LNCaP clone FGC (cell line): Measurements from ENCODE around the gene SPNS2.

Experiments
- DNase-seq: peaks from one replicate; pipeline ENCODE4 v3.0.0-alpha.2; 2011; ENCODE audit warnings: low read depth
- H3K4me3 ChIP-seq: 2 replicates; pipeline ENCODE4 v1.5.1; 2011; ENCODE audit warnings: mild to moderate bottlenecking, low read depth, low read length, control low read depth
- CTCF ChIP-seq: IDR thresholded peaks from 2 replicates; pipeline ENCODE4 v1.5.1; 2012; ENCODE audit warnings: mild to moderate bottlenecking; ENCODE audit not compliant: control insufficient read depth, insufficient read depth; ENCODE audit errors: extremely low read depth

Gene SPNS2

DNA sequence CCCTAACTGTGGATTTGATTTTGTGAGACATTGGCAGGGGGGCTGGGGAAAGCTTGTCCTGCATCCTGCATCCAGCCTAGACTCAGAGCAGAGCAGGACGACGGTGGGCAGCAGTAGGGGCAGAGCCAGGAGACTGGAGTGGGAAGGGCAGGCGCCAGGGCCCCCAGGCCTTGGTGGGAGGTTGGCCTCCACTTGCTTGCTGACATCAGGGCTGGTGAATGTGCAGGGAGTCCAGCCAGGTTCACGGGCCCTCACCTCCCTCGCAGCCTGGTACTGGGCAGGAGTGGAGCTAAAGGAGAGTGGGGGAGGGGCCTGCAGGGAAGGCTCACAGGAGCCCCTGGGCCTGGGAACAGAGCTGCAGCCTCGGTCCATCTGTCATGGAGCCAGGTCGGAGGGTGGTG, 83.4 kb downstream of the SPNS2 start:
- no peak for TF ChIP-seq CTCF
- H3K4me3 ChIP-seq = no peak overlapping the region
- no peak for DNase-seq

DNA sequence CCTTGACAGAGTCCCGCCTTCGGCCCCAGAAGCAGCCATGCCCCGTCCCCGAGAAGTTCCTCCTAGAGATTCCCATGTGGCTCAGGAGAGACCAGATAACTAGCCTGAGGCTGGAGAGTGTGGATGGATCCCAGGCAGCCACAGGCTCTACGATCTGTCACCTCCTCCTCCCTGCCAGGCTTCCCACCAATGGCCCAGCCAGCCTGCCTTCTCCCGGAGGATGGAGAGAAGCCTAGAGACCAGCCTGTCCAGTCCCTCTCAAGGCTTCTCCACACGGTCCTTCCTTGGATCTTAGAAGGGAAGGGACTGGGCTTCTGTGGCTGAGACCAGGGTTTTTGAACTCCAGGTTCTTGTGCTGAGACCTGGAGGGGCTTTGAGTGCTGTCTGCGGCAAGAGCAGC, 84.0 kb downstream of the SPNS2 start:
- no peak for TF ChIP-seq CTCF
- DNase-seq = no peak
- no peak overlapping the region for H3K4me3 ChIP-seq

GRCh38 chr17:4583206-4583605, 84.5 kb downstream of the SPNS2 start:
- DNase-seq = no peak
- no peak for TF ChIP-seq CTCF
- no peak overlapping the region for H3K4me3 ChIP-seq

- no peak for DNase-seq
- H3K4me3 ChIP-seq = no peak overlapping the region
- TF ChIP-seq CTCF = peak; percentile 16; the same call in 1 of the 2 replicates
These were observed 85.1 kb downstream of the SPNS2 start for GRCh38 chr17:4583782-4584100.

GRCh38 chr17:4584101-4584916, 85.6 kb downstream of the SPNS2 start, which contains the start of gene SMTNL2:
SMTNL2 (plus strand) TSS chr17:4584529; CDS start chr17:4584606, 77 bp downstream.
- TF ChIP-seq CTCF = no peak
- DNase-seq = no peak
- no peak within 1 kb of the TSS for H3K4me3 ChIP-seq

- no peak overlapping the region for H3K4me3 ChIP-seq
- TF ChIP-seq CTCF = no peak
- DNase-seq = no peak
These were observed 86.4 kb downstream of the SPNS2 start for GRCh38 chr17:4584917-4585637.
